ENCODE measurements around the gene SLC6A18. TPM values are rescaled to one million over a fixed set of nuclear protein-coding genes. Genes with fewer than 3 reads are reported as not detected.

Gene SLC6A18
- total and polyA plus RNA-seq, 2 experiments from 2014 or later, result 0.35 TPM; not detected in 1

DNA sequence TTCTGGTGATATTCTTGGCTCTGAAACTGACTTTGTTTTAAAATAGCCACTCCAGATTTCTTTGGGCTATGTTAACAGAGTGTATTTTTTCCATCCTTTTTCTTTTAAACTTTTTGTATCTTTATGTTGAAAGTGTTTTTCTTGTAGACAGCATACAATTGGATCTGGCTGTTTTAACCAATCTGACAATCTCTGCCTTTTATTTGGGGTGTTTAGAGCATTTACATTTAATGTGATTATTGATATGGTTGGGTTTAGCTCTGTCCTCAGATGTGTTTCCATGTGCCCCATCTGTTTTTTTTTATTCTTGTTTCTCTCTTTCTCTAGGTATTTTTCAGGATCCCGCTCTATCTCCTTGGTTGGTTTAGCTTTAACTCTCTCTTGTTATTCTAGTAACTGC, 10.7 kb downstream of the SLC6A18 start:
- Histone ChIP-seq H3K4me3 (no peak overlapping the region), H3K4me2 (no peak overlapping the region), H3K4me1 (ENCODE audit: insufficient read depth) (no peaks in the 10 kb centered on the region), H3K79me2 (no peaks in the 10 kb centered on the region), H4K20me1 (ENCODE audit: insufficient read depth, poor library complexity, severe bottlenecking) (no peaks in the 10 kb centered on the region), H3K9me3 (ENCODE audit: low read depth) (no peaks in the 10 kb centered on the region), H2AFZ (no peak overlapping the region), H3K9me2 (replicated peaks; ENCODE audit: insufficient read depth) (no peaks in the 10 kb centered on the region), H3K27ac (no peak overlapping the region), H3K36me3 (replicated peaks; ENCODE audit: insufficient read depth, low read depth) (no peaks in the 10 kb centered on the region), H3K27me3 (no peaks in the 10 kb centered on the region)
- DNase-seq (ENCODE audit: low spot score), result no peak
- TF ChIP-seq EZH2 (IDR thresholded peaks at IDR 0.05; ENCODE audit: borderline replicate concordance), result no peak
- TF ChIP-seq, protein P1, sequence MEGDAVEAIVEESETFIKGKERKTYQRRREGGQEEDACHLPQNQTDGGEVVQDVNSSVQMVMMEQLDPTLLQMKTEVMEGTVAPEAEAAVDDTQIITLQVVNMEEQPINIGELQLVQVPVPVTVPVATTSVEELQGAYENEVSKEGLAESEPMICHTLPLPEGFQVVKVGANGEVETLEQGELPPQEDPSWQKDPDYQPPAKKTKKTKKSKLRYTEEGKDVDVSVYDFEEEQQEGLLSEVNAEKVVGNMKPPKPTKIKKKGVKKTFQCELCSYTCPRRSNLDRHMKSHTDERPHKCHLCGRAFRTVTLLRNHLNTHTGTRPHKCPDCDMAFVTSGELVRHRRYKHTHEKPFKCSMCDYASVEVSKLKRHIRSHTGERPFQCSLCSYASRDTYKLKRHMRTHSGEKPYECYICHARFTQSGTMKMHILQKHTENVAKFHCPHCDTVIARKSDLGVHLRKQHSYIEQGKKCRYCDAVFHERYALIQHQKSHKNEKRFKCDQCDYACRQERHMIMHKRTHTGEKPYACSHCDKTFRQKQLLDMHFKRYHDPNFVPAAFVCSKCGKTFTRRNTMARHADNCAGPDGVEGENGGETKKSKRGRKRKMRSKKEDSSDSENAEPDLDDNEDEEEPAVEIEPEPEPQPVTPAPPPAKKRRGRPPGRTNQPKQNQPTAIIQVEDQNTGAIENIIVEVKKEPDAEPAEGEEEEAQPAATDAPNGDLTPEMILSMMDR (IDR thresholded peaks at IDR 0.05; ENCODE audit: poor library complexity), result no peak
- TF ChIP-seq EZH2phosphoT487 (IDR thresholded peaks at IDR 0.05; ENCODE audit: low read depth, severe bottlenecking, unreplicated experiment), result no peak
- WGBS (ENCODE audit: low lambda C conversion rate, missing lambda C conversion rate), result 95% methylated on average over 1 of the region's 1 CpG

DNA sequence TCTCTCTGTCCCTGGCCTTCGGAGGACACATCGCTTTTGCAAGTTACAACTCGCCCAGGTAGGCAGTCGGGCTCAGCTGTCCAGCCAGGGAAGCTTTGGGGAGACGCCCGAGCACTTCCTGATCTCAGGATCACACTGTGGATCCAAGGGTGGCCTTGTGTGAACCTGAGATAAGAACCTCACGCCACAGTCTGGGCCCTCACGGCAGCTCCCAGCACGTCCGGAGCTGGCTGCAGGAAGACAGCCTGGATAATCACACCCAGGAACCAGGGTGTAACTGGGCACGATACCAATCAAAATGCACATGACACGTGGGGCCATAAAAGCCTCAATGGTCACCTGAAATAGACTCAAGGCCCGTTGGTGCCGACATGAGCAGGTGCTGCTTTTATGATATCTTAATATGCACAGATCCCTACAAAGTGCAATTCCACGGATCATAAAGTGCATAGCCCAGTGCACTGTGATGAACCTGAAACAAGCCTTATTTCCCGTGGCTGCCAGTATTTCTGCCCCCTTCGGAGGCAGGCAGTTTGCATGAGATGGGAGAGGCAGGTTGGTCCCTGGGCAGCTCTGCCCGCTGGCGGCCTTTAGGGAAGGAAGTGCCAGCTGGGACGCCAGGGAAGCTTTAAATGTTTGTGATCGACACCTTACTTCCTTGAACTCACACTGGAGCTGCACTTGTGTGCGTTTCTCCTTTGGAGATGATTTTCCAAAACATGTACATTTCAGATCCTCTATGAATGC, 14.5 kb downstream of the SLC6A18 start:
- 81% methylated on average over 22 of the region's 22 CpGs for WGBS (ENCODE audit: low lambda C conversion rate, missing lambda C conversion rate)
- no peaks in the 10 kb centered on the region for H3K4me1 ChIP-seq (ENCODE audit: insufficient read depth)
- H3K79me2 ChIP-seq, result no peaks in the 10 kb centered on the region
- DNase-seq (ENCODE audit: low spot score), result peak; percentile 69
- H3K36me3 ChIP-seq (replicated peaks; ENCODE audit: insufficient read depth, low read depth), result no peaks in the 10 kb centered on the region
- H3K27ac ChIP-seq, result peak overlapping the region; percentile 46
- TF ChIP-seq EZH2 (IDR thresholded peaks at IDR 0.05; ENCODE audit: borderline replicate concordance) (no peak), EZH2phosphoT487 (IDR thresholded peaks at IDR 0.05; ENCODE audit: low read depth, severe bottlenecking, unreplicated experiment) (no peak)
- TF ChIP-seq, protein P1 (IDR thresholded peaks at IDR 0.05; ENCODE audit: poor library complexity), result no peak
- no peak overlapping the region for H2AFZ ChIP-seq
- H3K9me2 ChIP-seq (replicated peaks; ENCODE audit: insufficient read depth), result no peaks in the 10 kb centered on the region
- no peak overlapping the region for H3K4me2 ChIP-seq
- no peaks in the 10 kb centered on the region for H4K20me1 ChIP-seq (ENCODE audit: insufficient read depth, poor library complexity, severe bottlenecking)
- no peaks in the 10 kb centered on the region for H3K27me3 ChIP-seq
- H3K9me3 ChIP-seq (ENCODE audit: low read depth), result no peaks in the 10 kb centered on the region
- no peak overlapping the region for H3K4me3 ChIP-seq

DNA sequence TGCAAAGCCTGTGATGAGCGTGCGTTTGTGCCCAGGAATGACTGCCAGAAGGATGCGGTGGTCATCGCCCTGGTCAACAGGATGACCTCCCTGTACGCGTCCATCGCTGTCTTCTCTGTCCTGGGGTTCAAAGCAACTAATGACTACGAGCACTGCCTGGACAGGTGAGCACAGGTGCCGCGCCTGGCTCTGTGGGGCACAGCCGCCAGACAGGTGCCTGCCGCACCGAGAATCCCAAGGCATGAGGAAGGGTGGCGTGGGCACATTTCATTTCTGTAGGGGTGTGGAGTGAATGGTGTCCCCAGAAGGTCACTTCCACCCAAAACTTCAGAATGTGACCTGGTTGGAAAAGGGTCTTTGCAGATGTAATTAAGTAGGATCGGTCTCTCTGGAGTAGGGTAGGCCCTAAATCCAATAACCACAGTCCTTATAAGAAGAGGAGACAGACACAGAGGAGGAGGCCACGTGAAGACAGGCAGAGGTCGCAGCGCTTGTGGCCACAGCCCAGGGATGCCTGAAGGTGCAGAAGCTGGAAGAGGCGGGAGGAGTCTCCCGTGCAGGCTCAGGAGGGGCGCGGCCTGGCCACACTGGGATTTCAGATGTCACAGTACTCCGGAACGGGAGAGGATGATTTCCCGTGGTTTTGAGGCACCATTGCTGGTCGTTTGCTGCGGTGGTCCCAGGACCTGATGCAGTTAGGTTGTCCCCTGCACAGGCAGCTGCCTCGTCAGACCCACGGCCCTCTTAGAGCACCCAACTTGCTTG, 15.5 kb downstream of the SLC6A18 start:
- Histone ChIP-seq H2AFZ (no peak overlapping the region), H3K9me3 (ENCODE audit: low read depth) (no peaks in the 10 kb centered on the region), H3K4me3 (no peak overlapping the region), H3K4me1 (ENCODE audit: insufficient read depth) (no peaks in the 10 kb centered on the region), H3K27me3 (no peaks in the 10 kb centered on the region), H3K79me2 (no peaks in the 10 kb centered on the region), H4K20me1 (ENCODE audit: insufficient read depth, poor library complexity, severe bottlenecking) (no peaks in the 10 kb centered on the region), H3K4me2 (no peak overlapping the region), H3K9me2 (replicated peaks; ENCODE audit: insufficient read depth) (no peaks in the 10 kb centered on the region), H3K36me3 (replicated peaks; ENCODE audit: insufficient read depth, low read depth) (no peaks in the 10 kb centered on the region), H3K27ac (no peak overlapping the region)
- 90% methylated on average over 29 of the region's 29 CpGs for WGBS (ENCODE audit: low lambda C conversion rate, missing lambda C conversion rate)
- DNase-seq (ENCODE audit: low spot score), result no peak
- no peak for TF ChIP-seq EZH2 (IDR thresholded peaks at IDR 0.05; ENCODE audit: borderline replicate concordance)
- TF ChIP-seq, protein P1 (IDR thresholded peaks at IDR 0.05; ENCODE audit: poor library complexity), result no peak
- no peak for TF ChIP-seq EZH2phosphoT487 (IDR thresholded peaks at IDR 0.05; ENCODE audit: low read depth, severe bottlenecking, unreplicated experiment)

All from hepatocyte (in vitro differentiated cells).